SK-N-SH (cell line): ENCODE measurements around the gene ARHGEF19. TPM values are rescaled to one million over a fixed set of nuclear protein-coding genes. Genes with fewer than 3 reads are reported as not detected.

Experiments used
- CTCF ChIA-PET: fragments of 300-600, 350-600 bp; formaldehyde crosslinking; extraction: SDS; loops from one replicate; lab custom pipeline; 2021; lab: Yijun Ruan, JAX
- POLR2A ChIA-PET: fragments of 350-600 bp; sonication (Branson Sonifier 250); formaldehyde crosslinking; extraction: SDS; loops from one replicate; lab custom pipeline; 2020; ENCODE audit warnings: antibody characterized with exemption, inconsistent platforms; lab: Yijun Ruan, JAX
- DNase-seq: peaks from one replicate; pipeline ENCODE4 v3.0.0; 2012
- H2AFZ ChIP-seq: fragments of 200-600 bp; sonication (generic); 2 replicates; pipeline ENCODE4 v1.8.1; 2016; ENCODE audit warnings: antibody characterized with exemption, mild to moderate bottlenecking, low read depth
- H3F3A ChIP-seq: fragments of 200-600 bp; sonication (generic); replicated peaks from 2 replicates; pipeline ENCODE3; 2016; ENCODE audit warnings: antibody characterized with exemption, mild to moderate bottlenecking; ENCODE audit not compliant: insufficient read depth
- H3K27ac ChIP-seq, 2 experiments: fragments of 200-500 bp in 1 of 2; fragments of 200-600 bp in 1 of 2; sonication (Bioruptor generic) in 1 of 2; sonication (generic), shearing (Covaris generic) in 1 of 2; 2 replicates each; pipeline versions ENCODE4 v1.5.1 to v1.6.1; 2014 to 2016; ENCODE audit warnings: low read depth in 2 of 2, inconsistent platforms in 1 of 2, low read length in 1 of 2, mild to moderate bottlenecking in 1 of 2, mixed read lengths in 1 of 2
- H3K27me3 ChIP-seq: fragments of 200-600 bp; sonication (generic), shearing (Covaris generic); 2 replicates; pipeline ENCODE4 v1.6.1; 2016; ENCODE audit warnings: mixed run types; ENCODE audit not compliant: insufficient read depth
- H3K36me3 ChIP-seq, 2 experiments: fragments of 200-500 bp in 1 of 2; fragments of 200-600 bp in 1 of 2; sonication (Bioruptor generic) in 1 of 2; sonication (generic) in 1 of 2; replicated peaks in 1 of 2; 2 replicates each; pipeline versions ENCODE3 to v1.5.1; 2014 to 2016; ENCODE audit warnings: low read length in 1 of 2, mild to moderate bottlenecking in 1 of 2; ENCODE audit not compliant: insufficient read depth in 2 of 2, control insufficient read depth in 1 of 2
- H3K4me1 ChIP-seq, 2 experiments: fragments of 200-500 bp in 1 of 2; fragments of 200-600 bp in 1 of 2; sonication (Bioruptor generic) in 1 of 2; sonication (generic), shearing (Covaris generic) in 1 of 2; 2 replicates each; pipeline versions ENCODE4 v1.5.1 to v1.6.1; 2014 to 2016; ENCODE audit warnings: low read depth in 1 of 2, low read length in 1 of 2, mixed run types in 1 of 2; ENCODE audit not compliant: insufficient read depth in 2 of 2, control insufficient read depth in 1 of 2
- H3K4me2 ChIP-seq: fragments of 200-600 bp; sonication (generic), shearing (Covaris generic); 2 replicates; pipeline ENCODE4 v1.6.1; 2017; ENCODE audit warnings: mixed run types
- H3K4me3 ChIP-seq, 2 experiments: fragments of 200-500 bp in 1 of 2; fragments of 200-600 bp in 1 of 2; sonication (Bioruptor generic) in 1 of 2; sonication (generic), shearing (Covaris generic) in 1 of 2; 2 replicates each; pipeline versions ENCODE4 v1.5.1 to v1.8.1; 2014 to 2016; ENCODE audit warnings: low read depth in 2 of 2, inconsistent platforms in 1 of 2, low read length in 1 of 2, mild to moderate bottlenecking in 1 of 2, mixed read lengths in 1 of 2, moderate library complexity in 1 of 2
- H3K79me2 ChIP-seq: fragments of 200-600 bp; sonication (generic); 2 replicates; pipeline ENCODE4 v1.8.1; 2017; ENCODE audit warnings: mild to moderate bottlenecking; ENCODE audit not compliant: insufficient read depth
- H3K9ac ChIP-seq: fragments of 200-600 bp; sonication (generic); 2 replicates; pipeline ENCODE4 v1.6.1; 2017; ENCODE audit warnings: mixed run types
- H3K9me2 ChIP-seq: fragments of 200-600 bp; sonication (generic); 2 replicates; pipeline ENCODE4 v1.6.1; 2017; ENCODE audit warnings: mixed run types
- H3K9me3 ChIP-seq: fragments of 200-600 bp; sonication (generic); 2 replicates; pipeline ENCODE4 v1.6.1; 2017; ENCODE audit warnings: mixed run types, mild to moderate bottlenecking, moderate library complexity
- H4K20me1 ChIP-seq: fragments of 200-600 bp; sonication (generic); 2 replicates; pipeline ENCODE4 v1.6.1; 2017; ENCODE audit warnings: mild to moderate bottlenecking, mixed run types; ENCODE audit not compliant: insufficient read depth
- ELF1 ChIP-seq: IDR thresholded peaks from 2 replicates; pipeline ENCODE4 v1.4.0; 2012
- EP300 ChIP-seq, 2 experiments: IDR thresholded peaks; 2 replicates each; pipeline versions ENCODE4 v1.4.0 to v1.6.1; 2012; ENCODE audit warnings: borderline replicate concordance in 1 of 2, low read depth in 1 of 2, low read length in 1 of 2
- FOXJ3 ChIP-seq: sonication (generic); formaldehyde crosslinking; IDR thresholded peaks from 2 replicates; pipeline ENCODE4 v1.5.1; 2020; ENCODE audit warnings: mild to moderate bottlenecking, missing genetic modification reagents
- FOXM1 ChIP-seq: IDR thresholded peaks from 2 replicates; pipeline ENCODE4 v1.4.0; 2012; ENCODE audit warnings: low read depth, mild to moderate bottlenecking
- IRF3 ChIP-seq: fragments of 150-350 bp; IDR thresholded peaks from 2 replicates; pipeline ENCODE4 v1.6.1; 2016; ENCODE audit warnings: mild to moderate bottlenecking, low read depth, low read length
- JUND ChIP-seq: IDR thresholded peaks from 2 replicates; pipeline ENCODE4 v1.4.0; 2012
- MXI1 ChIP-seq: IDR thresholded peaks from 2 replicates; pipeline ENCODE4 v1.6.1; 2012; ENCODE audit warnings: mild to moderate bottlenecking, low read depth, low read length, improper control_type of control experiment
- NFIC ChIP-seq: IDR thresholded peaks from 2 replicates; pipeline ENCODE4 v1.4.0; 2012; ENCODE audit warnings: borderline replicate concordance
- POLR2AphosphoS5 ChIP-seq: IDR thresholded peaks from 2 replicates; pipeline ENCODE4 v1.6.1; 2012; ENCODE audit warnings: low read depth, low read length
- RAD21 ChIP-seq: IDR thresholded peaks from 2 replicates; pipeline ENCODE4 v1.6.1; 2012; ENCODE audit warnings: mild to moderate bottlenecking, low read length
- RCOR1 ChIP-seq: fragments of 150-350 bp; IDR thresholded peaks from 2 replicates; pipeline ENCODE4 v1.6.1; 2017; ENCODE audit warnings: antibody characterized with exemption, low read length
- WGBS: methylation state at CpG from one replicate; pipeline ENCODE4 v1.1.6; 2017; ENCODE audit warnings: low lambda C conversion rate; 5-methylcytosine and 5-hydroxymethylcytosine counted together
- polyA plus RNA-seq, 3 experiments: library from polyadenylated mRNA; depleted of rRNA; stranded (reverse); fragments of >200 nt; gene quantifications; 2 replicates each; pipeline ENCODE4 v1.2.3, GENCODE V29; 2012

The ARHGEF19 gene
- polyA plus RNA-seq, 1 of the 3 experiments (the other 2 are of a cell fraction) = 11.5 TPM

DNA sequence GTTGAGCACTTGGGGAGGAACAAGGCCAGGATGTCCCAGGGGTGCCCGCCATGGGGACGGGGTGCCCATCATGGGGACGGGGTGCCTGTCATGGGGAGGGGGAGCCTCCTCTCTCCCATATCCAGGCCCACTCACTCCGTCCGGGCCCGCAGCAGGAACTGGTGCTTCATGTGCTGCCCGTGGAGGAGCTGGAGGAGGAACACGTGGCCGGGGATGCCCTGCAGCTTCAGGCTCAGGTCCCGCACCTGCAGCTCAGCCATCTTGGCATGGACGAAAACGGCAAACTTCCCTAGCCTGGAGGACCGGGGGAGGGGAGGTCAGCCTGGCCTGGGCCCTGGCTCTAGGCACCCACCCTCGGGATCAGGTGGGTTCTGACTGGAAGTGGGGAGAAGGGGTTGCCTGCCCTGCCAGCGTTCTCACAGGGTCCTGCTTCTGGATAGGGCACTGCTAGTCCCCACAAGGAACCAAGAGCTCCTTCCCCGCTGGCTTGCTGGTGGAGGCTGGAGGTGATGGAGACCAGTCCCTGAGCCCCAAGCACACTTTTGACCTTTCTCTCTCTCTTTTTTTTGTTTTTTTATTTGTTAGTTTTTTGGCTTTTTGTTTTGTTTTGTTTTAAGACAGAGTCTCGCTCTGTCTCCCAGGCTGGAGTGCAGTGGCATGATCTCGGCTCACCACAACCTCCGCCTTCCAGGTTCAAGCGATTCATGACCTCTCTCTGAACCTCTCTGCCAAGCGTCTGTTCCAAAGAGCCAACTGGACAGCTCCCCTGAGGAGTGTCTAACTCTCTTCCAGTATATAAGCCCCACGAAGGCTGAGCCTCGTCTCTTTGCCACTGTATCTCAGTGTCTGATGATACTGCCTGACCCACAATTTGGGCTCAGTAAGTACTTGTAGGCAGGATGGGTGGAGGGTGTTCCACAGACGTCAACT lies 9.9 kb downstream of the ARHGEF19 start:
- H3K9me2 ChIP-seq = no peaks in the 10 kb centered on the region

GRCh38 chr1:16199700-16200099 lies 12.8 kb downstream of the ARHGEF19 start:
- no peaks in the 10 kb centered on the region for H3K9me3 ChIP-seq
- H3K4me1 ChIP-seq = no peaks in the 10 kb centered on the region; a peak in 1 of 4 replicates
- WGBS = 89% methylated on average over 4 of the region's 4 CpGs
- ChIA-PET POLR2A (no interaction called here), CTCF (interaction anchor here (0.6 to 4.6 kb wide), 6 partner anchors 8 to 126 kb away, joined by 3 to 17 read pairs (median 10); partner anchors contain the start of gene FAM131C)
- H3K27ac ChIP-seq = no peak overlapping the region
- no peak overlapping the region for H2AFZ ChIP-seq
- no peak overlapping the region for H3K4me2 ChIP-seq
- no peaks in the 10 kb centered on the region for H3K79me2 ChIP-seq
- H3K27me3 ChIP-seq = no peaks in the 10 kb centered on the region
- no peak for DNase-seq
- H3K9me2 ChIP-seq = no peaks in the 10 kb centered on the region
- TF ChIP-seq RAD21 (no peak), FOXM1 (no peak), MXI1 (no peak), ELF1 (no peak), RCOR1 (no peak), FOXJ3 (CRISPR knock-in tag) (no peak)
- no peaks in the 10 kb centered on the region for H3F3A ChIP-seq
- H3K36me3 ChIP-seq = no peaks in the 10 kb centered on the region
- H3K4me3 ChIP-seq = no peak overlapping the region
- no peak overlapping the region for H3K9ac ChIP-seq
- H4K20me1 ChIP-seq = no peaks in the 10 kb centered on the region

More for the DNA sequence above, 9.9 kb downstream of the ARHGEF19 start:
- Histone ChIP-seq H3K9me3 (no peaks in the 10 kb centered on the region), H3K36me3 (no peaks in the 10 kb centered on the region), H3K9ac (no peak overlapping the region), H3F3A (peaks cover 6% of the 10 kb centered on the region), H3K4me3 (no peak overlapping the region), H2AFZ (no peak overlapping the region), H3K27me3 (no peaks in the 10 kb centered on the region), H3K79me2 (no peaks in the 10 kb centered on the region), H4K20me1 (no peaks in the 10 kb centered on the region), H3K27ac (no peak overlapping the region), H3K4me2 (no peak overlapping the region), H3K4me1 (peaks cover 0 to 15% of the 10 kb centered on the region in 2 experiments; a peak in 1 of 4 replicates)
- no peak for DNase-seq
- ChIA-PET CTCF (interaction anchor here (0.7 to 6.8 kb wide), 4 partner anchors 11 to 138 kb away, joined by 4 to 43 read pairs (median 9); no protein-coding TSS in a partner anchor), POLR2A (no interaction called here)
- WGBS = 87% methylated on average over 22 of the region's 24 CpGs
- TF ChIP-seq IRF3 (no peak), FOXJ3 (CRISPR knock-in tag) (no peak), EP300 (IDR thresholded peaks at IDR 0.05; ENCODE audit: borderline replicate concordance in 1 of 2, low read depth in 1 of 2, low read length in 1 of 2) (no peak), NFIC (no peak), JUND (no peak), POLR2AphosphoS5 (no peak)
- TF ChIP-seq, all 33 proteins: peak for 0
